Panc1 (cell line): ENCODE results near the gene TAC4. TPM values are rescaled to one million over a fixed set of nuclear protein-coding genes. Genes with fewer than 3 reads are reported as not detected.

Experiments
- ATAC-seq: fragments of 200-7000 bp; cut with Tn5 transposase; 2 replicates; pipeline ENCODE4 v1.9.1; 2020; ENCODE audit warnings: mild to moderate bottlenecking, moderate library complexity
- BruUV-seq: library from RNA; stranded (reverse); fragments of 400-500 nt; replicated peaks from 2 replicates; lab custom pipeline; 2021; lab: Mats Ljungman, UMichigan
- CTCF ChIA-PET: fragments of 300-600 bp; sonication (Branson Sonifier 250); formaldehyde crosslinking; loops from one replicate; lab custom pipeline; 2022; ENCODE audit warnings: antibody characterized with exemption; lab: Charles Lee
- POLR2A ChIA-PET: fragments of 300-600 bp; sonication (Branson Sonifier 250); formaldehyde crosslinking; loops from one replicate; lab custom pipeline; 2022; ENCODE audit warnings: antibody characterized with exemption; lab: Charles Lee
- DNase-seq: peaks from one replicate; pipeline ENCODE4 v3.0.0-alpha.2; 2010; ENCODE audit warnings: low read depth, low spot score
- H3K27ac ChIP-seq: 2 replicates; pipeline ENCODE4 v1.5.1; 2011; ENCODE audit warnings: mild to moderate bottlenecking, low read length, inconsistent platforms
- H3K27me3 ChIP-seq: fragments of 200-500 bp; sonication (Bioruptor generic); 2 replicates; pipeline ENCODE4 v1.6.0; 2014; ENCODE audit warnings: low read length, inconsistent platforms; ENCODE audit not compliant: control insufficient read depth, insufficient read depth
- H3K36me3 ChIP-seq: fragments of 200-500 bp; sonication (Bioruptor generic); 2 replicates; pipeline ENCODE4 v1.5.1; 2014; ENCODE audit warnings: inconsistent platforms, mild to moderate bottlenecking, low read length, moderate library complexity; ENCODE audit not compliant: control insufficient read depth, insufficient read depth
- H3K4me1 ChIP-seq: 2 replicates; pipeline ENCODE4 v1.5.1; 2011; ENCODE audit warnings: inconsistent platforms, mild to moderate bottlenecking, low read length, moderate library complexity; ENCODE audit not compliant: control insufficient read depth, insufficient read depth
- H3K4me3 ChIP-seq, 2 experiments: 2 replicates each; pipeline ENCODE4 v1.5.1; 2011 to 2012; ENCODE audit warnings: low read depth in 2 of 2, low read length in 2 of 2, mild to moderate bottlenecking in 2 of 2, inconsistent platforms in 1 of 2, moderate library complexity in 1 of 2
- H3K9me3 ChIP-seq: fragments of 200-500 bp; sonication (Bioruptor generic); 2 replicates; pipeline ENCODE4 v1.5.1; 2014; ENCODE audit warnings: low read depth, mild to moderate bottlenecking, inconsistent platforms, low read length, moderate library complexity; ENCODE audit not compliant: control insufficient read depth, insufficient read depth
- CTCF ChIP-seq: fragments of 450-650 bp; IDR thresholded peaks from 2 replicates; pipeline ENCODE4 v1.5.1; 2017; ENCODE audit warnings: mild to moderate bottlenecking
- POLR2AphosphoS5 ChIP-seq: IDR thresholded peaks from 2 replicates; pipeline ENCODE4 v1.6.1; 2012; ENCODE audit warnings: mild to moderate bottlenecking, low read depth, low read length, moderate library complexity
- REST ChIP-seq, 2 experiments: IDR thresholded peaks; 2 replicates each; pipeline ENCODE4 v1.6.1; 2011 to 2012; ENCODE audit warnings: low read depth in 2 of 2, control low read depth in 1 of 2, low read length in 1 of 2, mild to moderate bottlenecking in 1 of 2, moderate library complexity in 1 of 2; ENCODE audit not compliant: insufficient read depth in 1 of 2
- SIN3A ChIP-seq: IDR thresholded peaks from 2 replicates; pipeline ENCODE4 v1.6.1; 2012; ENCODE audit warnings: low read depth, mild to moderate bottlenecking, low read length, moderate library complexity, borderline replicate concordance; ENCODE audit not compliant: insufficient read depth
- TCF7L2 ChIP-seq: IDR thresholded peaks from 2 replicates; pipeline ENCODE4 v1.6.1; 2011; ENCODE audit warnings: mild to moderate bottlenecking, low read depth, low read length, inconsistent platforms
- in situ Hi-C: cut with HindIII; loops from 2 replicates; pipeline ENCODE4 v1.10.0; 2016; ENCODE audit warnings: low sequenced_read_pairs, low pct_unique_long_range_greater_than_20kb
- intact Hi-C: fragments of 100-400 bp; cut with micrococcal nuclease; formaldehyde crosslinking; loops from one replicate; pipeline ENCODE4 v1.10.0; 2022; ENCODE audit not compliant: unreplicated experiment
- total RNA-seq: library from RNA; stranded (reverse); gene quantifications from one replicate; pipeline ENCODE4 v1.2.1, GENCODE V29; 2021; ENCODE audit not compliant: unreplicated experiment

TAC4 gene
- total RNA-seq, 1 experiment from 2014 or later, result not detected

- H3K27ac ChIP-seq, result no peak overlapping the region
- TF ChIP-seq SIN3A (no peak), REST (IDR thresholded peaks at IDR 0.05; ENCODE audit: insufficient read depth in 1 of 2, low read depth in 2 of 2, low read length in 1 of 2) (no peak), POLR2AphosphoS5 (no peak), TCF7L2 (no peak), CTCF (no peak)
- no peaks in the 10 kb centered on the region for H3K4me1 ChIP-seq
- H3K27me3 ChIP-seq, result no peaks in the 10 kb centered on the region
- no TSS peak for BruUV-seq
- DNase-seq, result no peak
- intact Hi-C loops (no loop called here), in situ Hi-C loops (no loop called here)
- ATAC-seq, result no peak
- CTCF ChIA-PET, result no interaction called here
- no peaks in the 10 kb centered on the region for H3K9me3 ChIP-seq
- H3K36me3 ChIP-seq, result peaks cover 28% of the 10 kb centered on the region
- POLR2A ChIA-PET, result no interaction called here
- H3K4me3 ChIP-seq, result no peak overlapping the region
Measured at GRCh38 chr17:49809056-49809455, 38.8 kb downstream of the TAC4 start.

- Histone ChIP-seq H3K36me3 (peaks cover 29% of the 10 kb centered on the region), H3K27me3 (no peaks in the 10 kb centered on the region), H3K4me1 (no peaks in the 10 kb centered on the region), H3K27ac (no peak overlapping the region), H3K4me3 (no peak overlapping the region), H3K9me3 (no peaks in the 10 kb centered on the region)
- ChIA-PET CTCF (no interaction called here), POLR2A (interaction anchor here (0.7 kb wide), 1 partner anchor 64 kb away, joined by 4 read pairs; no protein-coding TSS in a partner anchor)
- no peak for TF ChIP-seq REST (IDR thresholded peaks at IDR 0.05; ENCODE audit: insufficient read depth in 1 of 2, low read depth in 2 of 2, low read length in 1 of 2)
- no peak for TF ChIP-seq CTCF
- no peak for TF ChIP-seq TCF7L2
- TF ChIP-seq POLR2AphosphoS5, result no peak
- TF ChIP-seq SIN3A, result no peak
- no peak for DNase-seq
- in situ Hi-C loops, result no loop called here
- ATAC-seq, result no peak
- no TSS peak for BruUV-seq
- intact Hi-C loops, result no loop called here
Measured at GRCh38 chr17:49798738-49799137, 49.1 kb downstream of the TAC4 start.
